Thyroid gland (tissue), 4 donors: ENCODE data around the gene PPP2R2C.

Source experiments
- CTCF ChIP-seq, 6 experiments: fragments of 200-600 bp in 3 of 6; fragments of 450-650 bp in 3 of 6; sonication (generic) in 3 of 6; IDR thresholded peaks; one replicate each; pipeline ENCODE4 v1.5.1; 2016 to 2019; ENCODE audit warnings: antibody characterized with exemption in 6 of 6, mild to moderate bottlenecking in 2 of 6, inconsistent platforms in 1 of 6, moderate library complexity in 1 of 6
- POLR2A ChIP-seq, 2 donors: fragments of 450-650 bp; IDR thresholded peaks; one replicate each; pipeline ENCODE4 v1.6.1; 2017; ENCODE audit warnings: antibody characterized with exemption in 2 of 2, mild to moderate bottlenecking in 2 of 2, moderate library complexity in 1 of 2

GRCh38 chr4:6355052-6355451 is 117.4 kb downstream of the PPP2R2C start:
- TF ChIP-seq CTCF (IDR thresholded peaks at IDR 0.05) = no peak
- TF ChIP-seq POLR2A (IDR thresholded peaks at IDR 0.05) = no peak
